Measurements from ENCODE around the gene RUSF1.

DNA sequence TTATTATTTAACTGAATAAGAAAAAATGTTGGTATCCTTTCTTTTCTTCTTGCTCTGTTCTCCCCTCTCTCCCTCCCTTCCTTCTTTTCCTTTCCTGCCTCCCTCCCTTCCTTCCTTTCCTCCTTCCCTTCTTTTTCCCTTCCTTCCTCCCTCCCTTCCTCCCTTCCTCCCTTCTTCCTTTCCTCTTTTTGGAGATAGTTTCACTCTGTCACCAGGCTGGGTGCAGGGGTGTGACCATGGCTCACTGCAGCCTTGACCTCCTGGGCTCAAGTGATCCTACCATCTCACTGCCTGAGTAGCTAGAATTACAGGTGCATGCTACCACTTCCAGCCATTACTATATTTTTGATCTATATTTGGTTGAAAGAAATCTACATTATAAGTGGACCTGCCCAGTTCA lies 5.7 kb upstream of the RUSF1 start:
- TF ChIP-seq, protein P1, sequence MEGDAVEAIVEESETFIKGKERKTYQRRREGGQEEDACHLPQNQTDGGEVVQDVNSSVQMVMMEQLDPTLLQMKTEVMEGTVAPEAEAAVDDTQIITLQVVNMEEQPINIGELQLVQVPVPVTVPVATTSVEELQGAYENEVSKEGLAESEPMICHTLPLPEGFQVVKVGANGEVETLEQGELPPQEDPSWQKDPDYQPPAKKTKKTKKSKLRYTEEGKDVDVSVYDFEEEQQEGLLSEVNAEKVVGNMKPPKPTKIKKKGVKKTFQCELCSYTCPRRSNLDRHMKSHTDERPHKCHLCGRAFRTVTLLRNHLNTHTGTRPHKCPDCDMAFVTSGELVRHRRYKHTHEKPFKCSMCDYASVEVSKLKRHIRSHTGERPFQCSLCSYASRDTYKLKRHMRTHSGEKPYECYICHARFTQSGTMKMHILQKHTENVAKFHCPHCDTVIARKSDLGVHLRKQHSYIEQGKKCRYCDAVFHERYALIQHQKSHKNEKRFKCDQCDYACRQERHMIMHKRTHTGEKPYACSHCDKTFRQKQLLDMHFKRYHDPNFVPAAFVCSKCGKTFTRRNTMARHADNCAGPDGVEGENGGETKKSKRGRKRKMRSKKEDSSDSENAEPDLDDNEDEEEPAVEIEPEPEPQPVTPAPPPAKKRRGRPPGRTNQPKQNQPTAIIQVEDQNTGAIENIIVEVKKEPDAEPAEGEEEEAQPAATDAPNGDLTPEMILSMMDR (IDR thresholded peaks at IDR 0.05): no peak
- TF ChIP-seq EP300 (IDR thresholded peaks at IDR 0.05) (no peak), POLR2A (IDR thresholded peaks at IDR 0.05) (no peak), POLR2AphosphoS5 (IDR thresholded peaks at IDR 0.05) (no peak)
